Stimulated activated CD8-positive, alpha-beta memory T cell treated with anti-CD3 and anti-CD28 coated beads, Interleukin-2, amount 100 ng/mL, for 1 hour (primary cell): ENCODE measurements around the gene CEND1.

Experiments used
- DNase-seq, 2 donors: peaks; one replicate each; pipeline ENCODE4 v3.0.0-alpha.2; 2020; ENCODE audit warnings: low read depth in 2 of 2

CEND1 gene

GRCh38 chr11:811446-812245 is 21.8 kb upstream of the CEND1 start:
- no peak for DNase-seq

GRCh38 chr11:810040-810567 is 20.2 kb upstream of the CEND1 start:
- DNase-seq: no peak

- DNase-seq: peak; percentile 95 to 96
Measured at GRCh38 chr11:809287-810039, 19.6 kb upstream of the CEND1 start, which contains the start of gene RPLP2. Gene RPLP2 (plus strand): TSS chr11:809967. CDS start chr11:810235, 268 bp downstream.

- DNase-seq: no peak
Measured at GRCh38 chr11:808427-809286, 18.8 kb upstream of the CEND1 start.

GRCh38 chr11:804599-804964 is 14.7 kb upstream of the CEND1 start:
- DNase-seq: no peak

GRCh38 chr11:803770-804598 is 14.1 kb upstream of the CEND1 start:
- DNase-seq: no peak

GRCh38 chr11:803467-803742 is 13.5 kb upstream of the CEND1 start:
- DNase-seq: no peak

GRCh38 chr11:802693-803466 is 13.0 kb upstream of the CEND1 start:
- DNase-seq: no peak

GRCh38 chr11:802018-802617 is 12.2 kb upstream of the CEND1 start:
- DNase-seq: no peak

GRCh38 chr11:801097-801780 is 11.3 kb upstream of the CEND1 start:
- no peak for DNase-seq

- no peak for DNase-seq
Measured at GRCh38 chr11:800473-800872, 10.6 kb upstream of the CEND1 start.

- DNase-seq: no peak
Measured at GRCh38 chr11:799641-800316, 9.9 kb upstream of the CEND1 start.

GRCh38 chr11:798093-798713 is 8.3 kb upstream of the CEND1 start, which contains the start of gene SLC25A22:
Gene SLC25A22 (minus strand): TSS chr11:798281. CDS start chr11:795006, 3,275 bp downstream.
- DNase-seq: peak; percentile 68

GRCh38 chr11:797296-798092 is 7.6 kb upstream of the CEND1 start:
- peak in 1 of 2 donors; percentile 50 for DNase-seq

GRCh38 chr11:796565-797295 is 6.8 kb upstream of the CEND1 start:
- no peak for DNase-seq

GRCh38 chr11:795634-796564 is 6.0 kb upstream of the CEND1 start:
- peak; percentile 38 to 55 for DNase-seq
